ENCODE results near the gene ELOVL2.

DNA sequence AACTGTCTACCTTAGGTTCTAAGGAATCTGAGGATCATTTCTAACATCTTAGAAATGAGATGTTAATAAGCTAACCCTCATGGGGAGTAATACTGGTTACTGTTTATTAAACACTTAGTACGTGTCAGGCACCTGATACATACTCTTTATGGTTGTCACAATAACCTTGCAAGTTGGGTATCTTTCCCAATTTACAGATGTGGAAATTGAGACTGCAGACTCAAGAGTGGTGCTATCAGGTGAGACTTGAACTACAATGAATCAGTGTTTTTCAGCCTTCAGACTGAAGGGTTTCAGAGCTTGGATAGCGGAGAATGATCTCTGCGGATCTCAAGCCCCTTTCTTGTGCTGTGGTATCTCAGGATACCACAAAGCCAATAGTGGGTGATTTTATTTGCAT is 27.0 kb downstream of the ELOVL2 start:
- TF ChIP-seq, protein P1, sequence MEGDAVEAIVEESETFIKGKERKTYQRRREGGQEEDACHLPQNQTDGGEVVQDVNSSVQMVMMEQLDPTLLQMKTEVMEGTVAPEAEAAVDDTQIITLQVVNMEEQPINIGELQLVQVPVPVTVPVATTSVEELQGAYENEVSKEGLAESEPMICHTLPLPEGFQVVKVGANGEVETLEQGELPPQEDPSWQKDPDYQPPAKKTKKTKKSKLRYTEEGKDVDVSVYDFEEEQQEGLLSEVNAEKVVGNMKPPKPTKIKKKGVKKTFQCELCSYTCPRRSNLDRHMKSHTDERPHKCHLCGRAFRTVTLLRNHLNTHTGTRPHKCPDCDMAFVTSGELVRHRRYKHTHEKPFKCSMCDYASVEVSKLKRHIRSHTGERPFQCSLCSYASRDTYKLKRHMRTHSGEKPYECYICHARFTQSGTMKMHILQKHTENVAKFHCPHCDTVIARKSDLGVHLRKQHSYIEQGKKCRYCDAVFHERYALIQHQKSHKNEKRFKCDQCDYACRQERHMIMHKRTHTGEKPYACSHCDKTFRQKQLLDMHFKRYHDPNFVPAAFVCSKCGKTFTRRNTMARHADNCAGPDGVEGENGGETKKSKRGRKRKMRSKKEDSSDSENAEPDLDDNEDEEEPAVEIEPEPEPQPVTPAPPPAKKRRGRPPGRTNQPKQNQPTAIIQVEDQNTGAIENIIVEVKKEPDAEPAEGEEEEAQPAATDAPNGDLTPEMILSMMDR (IDR thresholded peaks at IDR 0.05), result no peak
- no peak for TF ChIP-seq POLR2A (IDR thresholded peaks at IDR 0.05)

Data from body of pancreas (tissue), 4 donors.